Left ventricle myocardium inferior (tissue), 1 donor: ENCODE measurements around the gene PACSIN3. TPM values are rescaled to one million over a fixed set of nuclear protein-coding genes. Genes with fewer than 3 reads are reported as not detected.

Source experiments
- DNase-seq: peaks from one replicate; pipeline ENCODE4 v3.0.0-alpha.2; 2020
- H3K27ac ChIP-seq: fragments of 200-600 bp; replicated peaks from 2 replicates; pipeline ENCODE4 v1.8.0; 2021
- H3K27me3 ChIP-seq: fragments of 200-600 bp; 2 replicates; pipeline ENCODE4 v1.8.0; 2021; ENCODE audit warnings: low read depth
- H3K36me3 ChIP-seq: fragments of 200-600 bp; 2 replicates; pipeline ENCODE4 v1.8.0; 2021
- H3K4me1 ChIP-seq: fragments of 200-600 bp; 2 replicates; pipeline ENCODE4 v1.8.0; 2021
- H3K4me3 ChIP-seq: fragments of 200-600 bp; 2 replicates; pipeline ENCODE4 v1.8.0; 2021; ENCODE audit warnings: mild to moderate bottlenecking, moderate library complexity
- H3K9me3 ChIP-seq: fragments of 200-600 bp; replicated peaks from 2 replicates; pipeline ENCODE4 v1.8.0; 2021
- intact Hi-C: fragments of 100-400 bp; cut with micrococcal nuclease; formaldehyde crosslinking; loops from one replicate; pipeline ENCODE4 v1.11.0; 2022
- total RNA-seq: library from RNA; stranded (reverse); fragmentation: NEBNext Ultra II Directional; extraction: Animal tissue kit (Norgen Biotek cat#: 25700); gene quantifications from one replicate; pipeline ENCODE4 v1.2.1, GENCODE V29; 2021
- TF ChIP-seq, protein P1 (sequence below): fragments of 200-600 bp; IDR thresholded peaks from 2 replicates; pipeline ENCODE4 v1.8.0; 2021; ENCODE audit warnings: antibody characterized with exemption, mild to moderate bottlenecking, borderline replicate concordance
- donor health status: DM: no; HTN: yes; CAD: no; lungs with severe emphysema.

The PACSIN3 gene
- total RNA-seq, 1 donor from 2014 or later = 198 TPM

DNA sequence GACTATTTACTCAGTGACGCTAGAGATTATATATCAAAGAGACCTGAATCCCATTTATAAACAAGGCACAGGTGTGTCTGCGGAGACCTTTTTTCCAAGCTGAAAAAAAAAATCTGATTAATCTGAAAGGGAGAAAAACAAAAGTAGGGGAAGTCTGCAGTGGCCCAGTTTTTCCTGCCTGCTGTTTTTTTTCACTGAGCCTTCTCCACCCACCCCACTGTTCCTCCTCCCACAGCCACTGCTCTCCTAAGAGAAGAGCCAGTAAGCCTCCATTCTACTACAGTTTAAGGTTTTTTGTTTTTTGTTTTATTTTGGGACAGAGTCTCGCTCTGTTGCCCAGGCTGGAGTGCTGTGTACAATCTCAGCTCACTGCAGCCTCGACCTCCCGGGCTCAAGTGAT, 28.0 kb downstream of the PACSIN3 start:
- H3K4me1 ChIP-seq = peaks cover 18% of the 10 kb centered on the region
- no peaks in the 10 kb centered on the region for H3K9me3 ChIP-seq
- H3K4me3 ChIP-seq = no peak overlapping the region
- no peaks in the 10 kb centered on the region for H3K27me3 ChIP-seq
- no peak for DNase-seq
- TF ChIP-seq, protein P1, sequence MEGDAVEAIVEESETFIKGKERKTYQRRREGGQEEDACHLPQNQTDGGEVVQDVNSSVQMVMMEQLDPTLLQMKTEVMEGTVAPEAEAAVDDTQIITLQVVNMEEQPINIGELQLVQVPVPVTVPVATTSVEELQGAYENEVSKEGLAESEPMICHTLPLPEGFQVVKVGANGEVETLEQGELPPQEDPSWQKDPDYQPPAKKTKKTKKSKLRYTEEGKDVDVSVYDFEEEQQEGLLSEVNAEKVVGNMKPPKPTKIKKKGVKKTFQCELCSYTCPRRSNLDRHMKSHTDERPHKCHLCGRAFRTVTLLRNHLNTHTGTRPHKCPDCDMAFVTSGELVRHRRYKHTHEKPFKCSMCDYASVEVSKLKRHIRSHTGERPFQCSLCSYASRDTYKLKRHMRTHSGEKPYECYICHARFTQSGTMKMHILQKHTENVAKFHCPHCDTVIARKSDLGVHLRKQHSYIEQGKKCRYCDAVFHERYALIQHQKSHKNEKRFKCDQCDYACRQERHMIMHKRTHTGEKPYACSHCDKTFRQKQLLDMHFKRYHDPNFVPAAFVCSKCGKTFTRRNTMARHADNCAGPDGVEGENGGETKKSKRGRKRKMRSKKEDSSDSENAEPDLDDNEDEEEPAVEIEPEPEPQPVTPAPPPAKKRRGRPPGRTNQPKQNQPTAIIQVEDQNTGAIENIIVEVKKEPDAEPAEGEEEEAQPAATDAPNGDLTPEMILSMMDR = no peak
- H3K36me3 ChIP-seq = peaks cover 5% of the 10 kb centered on the region
- no peak overlapping the region for H3K27ac ChIP-seq
- intact Hi-C loops = no loop called here

- Histone ChIP-seq H3K9me3 (no peaks in the 10 kb centered on the region), H3K27ac (no peak overlapping the region), H3K4me3 (no peak overlapping the region), H3K4me1 (peaks cover 21% of the 10 kb centered on the region), H3K36me3 (peaks cover 5% of the 10 kb centered on the region), H3K27me3 (no peaks in the 10 kb centered on the region)
- intact Hi-C loops = no loop called here
- DNase-seq = no peak
- TF ChIP-seq, protein P1 = no peak
These were observed 28.4 kb downstream of the PACSIN3 start for GRCh38 chr11:47157805-47158204.

GRCh38 chr11:47156951-47157350, 29.3 kb downstream of the PACSIN3 start:
- intact Hi-C loops = no loop called here
- no peak overlapping the region for H3K4me3 ChIP-seq
- no peak for DNase-seq
- peaks cover 5% of the 10 kb centered on the region for H3K36me3 ChIP-seq
- TF ChIP-seq, protein P1 = no peak
- no peak overlapping the region for H3K27ac ChIP-seq
- H3K9me3 ChIP-seq = no peaks in the 10 kb centered on the region
- no peaks in the 10 kb centered on the region for H3K27me3 ChIP-seq
- peaks cover 20% of the 10 kb centered on the region for H3K4me1 ChIP-seq

DNA sequence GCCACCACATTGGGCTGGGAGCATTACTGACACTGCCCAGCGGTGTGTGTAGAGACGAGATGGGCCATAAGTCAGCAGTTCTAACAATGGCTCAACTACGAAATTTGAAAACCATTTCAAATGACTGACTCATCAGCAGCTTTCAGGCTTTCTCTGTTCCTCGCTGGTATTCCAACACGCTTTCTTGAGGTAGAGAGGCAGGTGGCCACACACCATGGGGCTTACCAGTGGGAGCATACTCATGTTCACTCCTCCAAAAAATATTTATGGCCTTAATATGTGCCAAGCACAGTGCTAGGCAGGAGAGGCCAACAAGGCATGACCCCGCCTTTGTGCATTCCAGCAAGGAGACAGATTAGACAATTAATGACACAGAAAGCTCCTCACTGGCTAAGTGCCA, 29.9 kb downstream of the PACSIN3 start:
- Histone ChIP-seq H3K27me3 (no peaks in the 10 kb centered on the region), H3K9me3 (no peaks in the 10 kb centered on the region), H3K4me3 (no peak overlapping the region), H3K27ac (no peak overlapping the region), H3K4me1 (peaks cover 13% of the 10 kb centered on the region), H3K36me3 (peaks cover 5% of the 10 kb centered on the region)
- DNase-seq = no peak
- TF ChIP-seq, protein P1 = no peak
- intact Hi-C loops = no loop called here

GRCh38 chr11:47155879-47156278, 30.4 kb downstream of the PACSIN3 start:
- intact Hi-C loops = no loop called here
- TF ChIP-seq, protein P1 = no peak
- H3K36me3 ChIP-seq = peaks cover 5% of the 10 kb centered on the region
- no peaks in the 10 kb centered on the region for H3K27me3 ChIP-seq
- no peaks in the 10 kb centered on the region for H3K9me3 ChIP-seq
- DNase-seq = no peak
- H3K4me3 ChIP-seq = no peak overlapping the region
- no peak overlapping the region for H3K27ac ChIP-seq
- peaks cover 11% of the 10 kb centered on the region for H3K4me1 ChIP-seq
